ENCODE measurements around the gene SFXN3.

The SFXN3 gene

DNA sequence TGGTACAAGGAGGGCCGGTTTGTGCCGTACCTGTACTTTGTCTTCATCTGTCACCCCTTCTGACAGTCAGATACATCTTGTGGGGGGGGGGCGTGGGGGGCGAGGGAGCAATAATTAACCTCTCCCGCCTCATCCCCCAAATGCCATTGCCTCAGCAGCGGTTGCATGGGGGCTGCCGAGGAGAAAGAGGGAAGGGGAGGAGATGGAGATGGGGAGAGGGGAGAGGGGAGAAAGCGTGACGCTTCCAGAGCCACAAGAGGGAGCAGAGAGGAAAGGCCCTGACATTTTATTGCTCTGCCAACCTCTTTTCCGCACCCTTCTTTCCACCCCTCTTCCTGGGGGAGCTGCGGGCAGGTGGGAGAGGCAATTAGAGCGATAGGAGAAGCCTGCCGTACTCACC, 42.6 kb downstream of the SFXN3 start:
- DNase-seq = no peak

DNA sequence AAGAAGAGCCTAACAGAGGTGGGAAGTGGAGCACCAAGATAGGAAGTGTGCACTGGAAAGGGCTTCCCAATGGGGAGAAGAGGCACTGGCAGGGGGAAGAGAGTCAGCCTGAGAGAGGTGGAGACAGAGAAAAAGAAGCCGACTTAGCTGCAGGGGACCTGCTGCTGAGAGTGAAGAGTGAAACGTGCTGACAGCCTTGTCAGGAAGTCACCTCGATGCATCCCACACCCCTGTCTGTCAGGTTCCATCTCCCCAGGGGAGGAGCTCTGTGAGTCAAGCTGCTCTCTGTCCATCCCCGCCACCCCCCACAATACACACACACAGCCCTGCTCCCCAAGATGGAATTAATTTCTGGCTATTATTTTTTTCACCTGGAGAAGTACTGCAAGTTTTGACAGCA, 44.7 kb downstream of the SFXN3 start:
- no peak for DNase-seq

- no peak for DNase-seq
These were observed 45.6 kb downstream of the SFXN3 start for GRCh38 chr10:101076630-101077029.

- DNase-seq = no peak
These were observed 48.8 kb downstream of the SFXN3 start for GRCh38 chr10:101079874-101080273.

DNA sequence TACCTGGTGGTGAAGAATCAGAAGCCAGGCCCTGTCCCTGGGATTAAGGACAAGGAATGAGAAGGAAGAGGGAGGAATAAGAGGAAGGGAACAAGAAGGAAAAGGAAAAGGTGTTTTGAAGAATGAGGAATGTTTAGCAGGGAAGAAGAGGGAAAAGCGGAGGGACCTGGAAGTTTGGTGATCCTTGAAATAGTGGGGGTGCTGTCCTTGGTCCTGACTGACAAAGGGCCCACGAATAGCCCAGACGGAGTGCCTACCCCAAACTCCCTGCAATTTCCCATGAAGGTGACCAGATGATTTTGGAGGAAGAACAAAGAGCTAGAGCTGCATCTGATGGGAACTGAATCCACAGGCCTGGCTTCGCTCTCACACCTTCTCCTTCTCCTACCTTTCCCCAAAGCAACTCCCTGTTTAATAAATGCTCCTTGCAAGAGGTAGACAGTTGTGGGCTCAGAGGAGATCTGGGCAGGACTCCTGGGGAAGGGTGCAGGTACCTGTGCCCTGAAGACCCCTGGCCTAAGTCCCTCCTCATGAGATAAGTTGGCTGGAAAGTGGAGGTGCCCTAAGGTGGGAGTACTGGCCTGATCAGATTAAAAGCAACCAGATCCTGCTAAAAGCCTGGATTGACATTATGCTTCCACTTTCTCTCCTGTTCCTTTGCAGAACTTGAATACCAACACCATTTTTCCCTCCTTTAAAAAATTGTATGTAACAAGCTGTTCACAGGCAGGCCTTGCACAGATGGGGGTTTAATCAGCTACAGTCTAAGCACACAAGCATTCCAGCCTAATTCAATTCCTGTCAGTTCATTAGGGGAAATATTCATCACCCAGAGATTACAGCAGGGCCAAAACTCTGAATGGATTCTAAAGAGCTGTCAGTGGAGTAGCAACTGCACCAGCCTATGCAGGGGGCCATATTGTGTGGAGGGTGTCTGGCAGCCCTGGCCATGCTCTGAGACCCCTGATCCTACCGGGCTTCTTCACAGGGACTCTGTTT, 50.2 kb downstream of the SFXN3 start:
- peak; percentile 46 for DNase-seq

GRCh38 chr10:101085846-101086245, 54.8 kb downstream of the SFXN3 start:
- no peak for DNase-seq

DNA sequence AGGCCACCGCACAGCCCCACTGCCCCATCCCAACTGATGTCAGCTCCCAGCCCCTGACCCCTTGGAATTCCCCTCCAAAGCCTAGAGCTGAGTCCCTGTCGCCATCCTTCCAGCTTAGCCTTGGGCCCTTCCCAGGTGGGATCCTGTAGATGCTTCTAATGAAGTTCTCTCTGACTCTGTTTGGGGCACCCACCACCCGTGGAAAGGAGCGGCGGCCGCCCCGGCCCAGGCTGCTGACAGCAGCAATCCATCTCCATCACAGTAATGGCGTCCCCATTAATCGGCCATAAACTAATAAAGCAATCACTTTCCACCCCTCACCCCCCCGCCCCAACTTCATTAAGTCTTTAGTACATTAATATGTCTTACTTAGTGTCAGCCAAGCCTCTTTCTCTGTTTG, 56.3 kb downstream of the SFXN3 start:
- DNase-seq = no peak

DNA sequence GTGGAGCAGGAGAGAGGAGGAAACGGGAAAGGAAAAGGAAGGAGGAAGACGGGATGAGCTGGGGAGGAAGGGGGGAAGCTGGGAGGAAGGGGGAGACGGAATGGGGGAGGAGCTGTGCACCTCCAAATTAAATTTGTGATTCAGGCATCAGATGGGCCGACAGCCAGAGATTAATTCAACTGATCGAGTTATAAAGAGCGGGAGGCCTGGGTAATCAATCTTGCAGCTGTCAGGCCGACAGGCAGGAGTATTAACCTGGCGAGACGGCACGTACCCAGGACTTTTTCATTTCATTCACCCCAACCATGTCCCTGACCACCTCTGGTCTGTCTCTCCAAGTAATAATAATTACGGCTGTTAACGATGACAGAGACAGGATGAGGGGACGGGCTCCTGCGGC, 56.9 kb downstream of the SFXN3 start:
- no peak for DNase-seq

DNA sequence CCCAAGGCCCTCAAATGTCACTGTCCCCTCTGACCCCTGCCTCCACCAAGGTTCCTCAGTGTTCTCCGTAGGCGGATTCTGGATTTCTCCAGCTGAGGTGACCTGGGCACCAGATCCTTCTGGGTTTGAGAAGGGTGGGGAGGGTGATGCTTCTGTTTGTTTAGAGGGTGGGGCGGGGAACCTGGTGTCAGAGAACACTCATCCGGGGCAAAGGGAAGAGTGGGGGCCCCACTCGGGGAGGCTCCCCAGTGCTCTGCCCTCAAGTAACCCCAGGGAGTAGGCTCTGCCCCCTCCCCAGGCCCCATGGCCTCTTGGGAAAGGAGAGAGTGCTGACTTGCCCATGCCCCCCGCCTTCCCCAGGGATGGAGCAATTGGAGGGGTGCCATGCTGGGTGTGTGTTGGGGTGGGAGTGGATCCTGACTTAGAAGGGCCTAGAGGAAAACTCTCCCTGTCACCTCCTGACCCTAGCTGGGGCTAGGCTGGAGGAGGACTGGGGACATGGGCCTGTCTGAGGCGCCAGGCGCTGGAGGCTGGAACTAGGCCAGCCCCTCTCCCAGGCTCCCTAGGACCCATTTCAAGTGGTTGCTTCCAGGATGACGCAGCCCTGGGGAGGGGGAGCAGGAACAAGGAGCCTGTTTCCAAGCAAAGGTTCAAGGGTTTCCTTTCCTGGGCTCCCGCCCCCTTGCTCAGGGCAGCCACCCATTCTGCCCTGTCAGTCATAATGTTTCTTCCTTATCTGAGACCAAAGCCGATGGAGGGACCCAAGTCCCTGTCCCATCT, 58.7 kb downstream of the SFXN3 start:
- no peak for DNase-seq

- no peak for DNase-seq
These were observed 59.6 kb downstream of the SFXN3 start for GRCh38 chr10:101090597-101090996.
